GM03348 (cell line): Measurements from ENCODE around the gene BMP2K.
A peak's percentile ranks its signal among the peaks of the same experiment; 100 is the strongest.

Experiments used
- DNase-seq: peaks from one replicate; pipeline ENCODE4 v3.0.0; 2012; ENCODE audit warnings: low spot score

BMP2K gene

GRCh38 chr4:78764498-78764961, 11.6 kb upstream of the BMP2K start:
- no peak for DNase-seq

- no peak for DNase-seq
Measured at GRCh38 chr4:78765432-78766006, 10.6 kb upstream of the BMP2K start.

- peak; percentile 37 for DNase-seq
Measured at GRCh38 chr4:78766026-78766425, 10.1 kb upstream of the BMP2K start.

GRCh38 chr4:78766650-78767049, 9.5 kb upstream of the BMP2K start:
- no peak for DNase-seq

- no peak for DNase-seq
Measured at GRCh38 chr4:78767350-78767749, 8.8 kb upstream of the BMP2K start.

- no peak for DNase-seq
Measured at GRCh38 chr4:78768452-78769180, 7.5 kb upstream of the BMP2K start.

- no peak for DNase-seq
Measured at GRCh38 chr4:78770091-78770642, 6.0 kb upstream of the BMP2K start.

- no peak for DNase-seq
Measured at GRCh38 chr4:78772526-78773091, 3.5 kb upstream of the BMP2K start.

- no peak for DNase-seq
Measured at GRCh38 chr4:78774417-78774816, 1.7 kb upstream of the BMP2K start.

GRCh38 chr4:78775303-78776078, 659 bp upstream of the BMP2K start:
- DNase-seq, result peak; percentile 95

- DNase-seq, result peak; percentile 70
Measured at GRCh38 chr4:78776729-78777575, 802 bp downstream of the BMP2K start.

GRCh38 chr4:78777576-78777940, 1.4 kb downstream of the BMP2K start:
- no peak for DNase-seq

GRCh38 chr4:78778530-78778929, 2.4 kb downstream of the BMP2K start:
- no peak for DNase-seq

GRCh38 chr4:78779280-78779679, 3.1 kb downstream of the BMP2K start:
- DNase-seq, result no peak

GRCh38 chr4:78780093-78780492, 3.9 kb downstream of the BMP2K start:
- DNase-seq, result no peak

GRCh38 chr4:78781139-78781538, 5.0 kb downstream of the BMP2K start:
- no peak for DNase-seq

- DNase-seq, result no peak
Measured at GRCh38 chr4:78781924-78782323, 5.8 kb downstream of the BMP2K start.

GRCh38 chr4:78784236-78784865, 8.2 kb downstream of the BMP2K start:
- peak; percentile 72 for DNase-seq

GRCh38 chr4:78787392-78788006, 11.3 kb downstream of the BMP2K start:
- DNase-seq, result no peak
